Left colon (tissue), 2 donors: Measurements from ENCODE around the gene SETBP1. TPM values are rescaled to one million over a fixed set of nuclear protein-coding genes. Genes with fewer than 3 reads are reported as not detected.
A peak's percentile ranks its signal among the peaks of the same experiment; 100 is the strongest.

ENCODE experiments used
- ATAC-seq: fragments of 200-7000 bp; cut with Tn5 transposase; one replicate; pipeline ENCODE4 v1.9.1; 2020; ENCODE audit warnings: mild to moderate bottlenecking, moderate library complexity
- DNase-seq, 2 donors: peaks; one replicate each; pipeline ENCODE4 v3.0.0-alpha.2; 2020
- intact Hi-C, 2 donors: fragments of 100-400 bp; cut with DNase I in 1 of 2; cut with micrococcal nuclease in 1 of 2; formaldehyde crosslinking; loops; one replicate each; pipeline versions ENCODE4 v1.11.2 to v1.14.0; 2022; cut with DNase I, micrococcal nuclease
- total RNA-seq, 2 donors: library from RNA; stranded (reverse); fragmentation: NEBNext Ultra II Directional; extraction: Animal tissue kit (Norgen Biotek cat#: 25700); gene quantifications; one replicate each; pipeline ENCODE4 v1.2.1, GENCODE V29; 2021
- donor health status: DM: no; HTN: no; CAD: no.
- donor health status: DM: yes; HTN: yes; CAD: no.

The SETBP1 gene
- total RNA-seq, 2 donors from 2014 or later, result 10.2 to 21.2 TPM

DNA sequence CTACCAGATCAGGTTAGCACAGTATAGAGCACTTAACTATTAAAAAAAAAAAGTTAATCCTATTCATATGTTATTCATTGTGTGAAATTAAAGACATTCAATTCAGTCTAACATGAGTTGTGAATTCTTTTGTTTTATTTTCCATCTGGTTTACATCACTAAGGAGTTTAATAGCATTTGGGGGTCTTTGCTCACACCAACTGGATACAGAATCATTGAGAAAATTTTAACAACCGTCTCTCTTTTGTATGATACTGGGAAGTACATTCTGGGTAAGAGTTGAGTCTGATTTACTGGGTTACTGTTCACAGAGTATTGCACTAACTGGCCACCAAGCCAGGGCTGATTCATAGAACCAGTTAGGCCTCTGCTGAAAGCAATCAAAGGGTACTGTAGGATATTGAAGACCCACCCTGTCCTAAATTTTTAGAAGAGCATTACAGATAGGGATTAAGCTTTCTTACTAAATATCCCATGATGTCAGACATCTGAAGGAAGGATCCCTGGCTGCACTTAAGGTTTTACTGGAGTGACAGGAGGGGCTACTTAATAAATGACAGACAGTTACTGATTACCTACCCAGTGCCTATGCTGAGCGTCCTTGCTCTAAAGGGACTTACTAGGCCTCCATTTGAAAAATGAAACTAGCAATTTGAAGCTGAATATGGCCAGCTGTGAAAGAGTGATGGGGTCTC is 387.9 kb downstream of the SETBP1 start:
- ATAC-seq, result no peak
- DNase-seq, result no peak
- intact Hi-C loops, result no loop called here

GRCh38 chr18:45069546-45069945 is 388.9 kb downstream of the SETBP1 start:
- no peak for DNase-seq
- ATAC-seq, result no peak
- intact Hi-C loops, result no loop called here

DNA sequence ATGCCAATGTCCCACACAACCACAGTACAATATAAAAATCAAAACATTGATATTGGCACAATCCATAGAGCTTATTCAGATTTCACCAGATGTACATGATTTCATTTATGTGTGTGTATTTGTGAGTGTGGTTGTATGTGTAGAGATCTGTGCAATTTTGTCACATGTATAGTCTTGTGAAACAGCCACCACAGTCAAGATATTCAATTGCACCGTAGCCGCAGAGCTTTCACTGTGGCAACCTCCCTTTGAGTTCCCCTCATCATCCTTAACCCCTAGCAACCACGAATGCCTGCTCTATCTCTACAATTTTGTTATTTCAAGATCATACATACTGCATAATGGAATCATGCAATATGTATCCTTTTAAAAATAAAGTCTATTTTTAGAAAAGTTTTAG is 391.3 kb downstream of the SETBP1 start:
- ATAC-seq, result no peak

GRCh38 chr18:45073556-45073955 is 392.9 kb downstream of the SETBP1 start:
- DNase-seq (no peak), ATAC-seq (no peak)
- intact Hi-C loops, result no loop called here

More for the DNA sequence above, 391.3 kb downstream of the SETBP1 start:
- DNase-seq, result no peak
- intact Hi-C loops, result no loop called here

- DNase-seq, result no peak
- intact Hi-C loops, result no loop called here
- ATAC-seq, result no peak
These were observed 401.0 kb downstream of the SETBP1 start for GRCh38 chr18:45081566-45082181.

- intact Hi-C loops, result no loop called here
- DNase-seq, result no peak
- ATAC-seq, result no peak
These were observed 402.7 kb downstream of the SETBP1 start for GRCh38 chr18:45083226-45083855.

DNA sequence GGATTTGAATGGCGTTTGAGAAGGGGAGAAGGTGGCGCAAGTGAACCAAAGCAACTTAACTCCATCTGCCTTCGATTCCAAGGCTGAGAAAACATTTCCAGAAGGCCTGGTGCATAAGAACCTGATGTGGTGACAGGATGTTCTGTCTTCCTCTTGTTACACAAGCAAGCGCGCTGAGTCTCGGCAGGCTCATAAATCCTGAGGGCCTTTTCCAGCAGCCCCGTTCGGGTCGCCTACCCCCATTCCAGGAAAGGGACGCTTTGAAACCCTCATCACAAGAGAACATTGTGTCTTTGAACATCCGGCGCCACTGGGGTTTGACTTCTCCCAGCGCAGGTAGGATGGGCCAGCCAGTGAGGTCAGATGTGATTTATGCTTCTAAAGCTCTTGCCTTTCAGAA is 403.5 kb downstream of the SETBP1 start:
- intact Hi-C loops, result no loop called here
- ATAC-seq (no peak), DNase-seq (no peak)

- intact Hi-C loops, result no loop called here
- DNase-seq (no peak), ATAC-seq (no peak)
These were observed 405.4 kb downstream of the SETBP1 start for GRCh38 chr18:45085916-45086624.

GRCh38 chr18:45086777-45087176 is 406.1 kb downstream of the SETBP1 start:
- DNase-seq (no peak), ATAC-seq (no peak)
- intact Hi-C loops, result no loop called here

DNA sequence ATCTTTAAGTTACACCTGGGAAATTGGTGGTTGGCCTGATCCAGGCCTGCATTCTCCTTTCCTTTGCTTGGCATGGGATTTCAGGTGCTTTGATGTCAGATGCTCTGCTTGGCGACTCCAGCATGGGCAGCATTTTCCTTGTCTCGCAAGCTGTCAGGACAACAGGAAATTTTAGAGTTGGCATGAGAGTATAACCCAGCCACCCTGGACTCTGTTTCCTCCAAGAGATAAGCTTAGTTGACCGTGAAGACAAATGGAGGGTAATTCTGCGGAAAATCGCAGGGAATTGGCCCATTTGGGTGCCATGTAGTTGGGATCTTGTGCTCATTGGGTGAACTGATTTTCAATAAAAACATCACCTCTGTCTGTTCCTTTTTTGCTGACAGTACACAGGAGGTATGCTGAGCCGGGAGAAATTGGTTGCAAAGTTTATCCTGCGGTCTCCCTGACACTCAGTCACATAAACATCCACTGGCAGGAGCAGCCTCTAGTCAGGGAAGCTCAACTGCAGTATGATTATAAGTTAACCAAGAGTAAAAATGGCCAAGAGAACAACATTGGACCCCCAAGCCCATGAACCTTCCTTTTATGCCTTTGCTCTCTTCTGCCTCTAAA is 409.9 kb downstream of the SETBP1 start:
- ATAC-seq (no peak), DNase-seq (no peak)
- intact Hi-C loops, result no loop called here

- intact Hi-C loops, result no loop called here
- DNase-seq, result no peak
These were observed 419.8 kb downstream of the SETBP1 start for GRCh38 chr18:45100321-45101105.

DNA sequence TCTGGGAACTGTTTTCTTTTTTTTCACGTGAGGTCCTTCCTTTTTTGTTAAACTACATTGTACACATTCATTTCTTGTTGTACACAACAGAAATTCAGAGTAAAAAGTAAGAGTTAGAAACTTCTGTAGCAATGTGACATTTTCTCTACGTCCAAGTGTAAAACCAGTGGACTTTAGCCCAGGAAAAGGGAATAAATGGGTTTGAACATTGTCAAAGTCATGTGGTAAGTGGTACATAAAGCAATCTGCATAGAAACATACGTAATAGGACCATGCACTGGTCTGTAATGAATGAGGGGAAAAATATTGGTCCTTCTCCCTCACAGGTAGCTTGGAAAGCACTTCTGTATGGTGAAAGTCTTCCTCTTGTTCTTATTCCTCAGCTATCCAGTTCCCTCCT is 421.4 kb downstream of the SETBP1 start:
- ATAC-seq, result no peak
- intact Hi-C loops, result no loop called here
- no peak for DNase-seq

More at GRCh38 chr18:45100321-45101105, 419.8 kb downstream of the SETBP1 start:
- no peak for ATAC-seq

GRCh38 chr18:45102863-45103262 is 422.2 kb downstream of the SETBP1 start:
- DNase-seq (no peak), ATAC-seq (no peak)
- intact Hi-C loops, result no loop called here

DNA sequence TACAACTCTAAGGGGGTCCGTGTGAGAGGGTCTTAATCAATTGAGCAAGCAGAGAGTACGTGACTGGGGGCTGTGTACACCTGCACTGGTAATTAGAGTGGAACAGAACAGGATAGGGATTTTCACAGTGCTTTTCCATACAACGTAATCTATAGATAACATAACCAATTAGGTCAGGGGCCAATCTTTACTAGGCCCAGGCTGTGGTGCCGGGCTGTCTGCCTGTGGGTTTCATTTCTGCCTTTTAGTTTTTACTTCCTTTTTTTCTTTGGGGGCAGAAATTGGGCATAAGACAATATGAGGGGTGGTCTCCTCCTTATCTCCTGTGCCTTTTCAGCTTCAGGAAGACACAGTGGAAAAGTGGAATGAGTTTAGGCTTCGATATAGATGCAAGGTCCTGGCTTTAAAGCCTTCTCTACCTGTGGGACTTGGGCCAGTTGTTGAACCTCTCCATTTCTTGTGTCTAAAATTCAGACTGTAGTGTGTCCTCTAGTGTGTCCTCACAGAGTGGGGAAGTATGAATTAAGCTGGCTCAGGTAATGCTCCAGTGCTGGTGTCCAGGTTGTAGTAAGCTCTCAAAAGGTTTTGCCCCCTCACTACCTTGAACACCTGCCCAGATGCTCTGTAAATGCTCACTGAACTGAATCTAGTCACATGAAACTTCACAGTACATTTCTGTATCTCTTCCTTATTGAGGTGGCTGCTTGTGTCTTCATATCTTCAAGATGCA is 422.8 kb downstream of the SETBP1 start:
- intact Hi-C loops, result no loop called here
- ATAC-seq (no peak), DNase-seq (peak in 1 of 2 donors; percentile 11)

DNA sequence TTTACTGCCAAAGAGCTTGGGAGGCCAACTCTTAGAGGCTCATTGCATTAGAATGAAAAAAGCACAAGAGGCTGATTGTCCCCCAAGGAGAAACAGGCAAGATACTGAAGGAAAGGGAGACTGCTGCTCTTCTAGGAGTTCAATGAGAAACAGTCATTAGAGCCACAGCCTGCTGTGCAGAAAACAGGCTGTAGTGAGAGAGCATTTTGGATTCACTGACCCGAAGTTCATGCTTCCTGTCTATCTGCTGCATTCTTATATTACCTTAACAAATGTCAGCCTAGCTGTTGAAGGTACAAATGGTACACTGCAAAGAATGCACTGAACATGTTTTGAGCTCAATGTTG is 423.3 kb downstream of the SETBP1 start:
- DNase-seq, result no peak

GRCh38 chr18:45106331-45106774 is 425.7 kb downstream of the SETBP1 start:
- DNase-seq, result peak in 1 of 2 donors; percentile 7
- peak; percentile 42 for ATAC-seq
- intact Hi-C loops, result no loop called here

More for the DNA sequence above, 423.3 kb downstream of the SETBP1 start:
- no peak for ATAC-seq
- intact Hi-C loops, result no loop called here

DNA sequence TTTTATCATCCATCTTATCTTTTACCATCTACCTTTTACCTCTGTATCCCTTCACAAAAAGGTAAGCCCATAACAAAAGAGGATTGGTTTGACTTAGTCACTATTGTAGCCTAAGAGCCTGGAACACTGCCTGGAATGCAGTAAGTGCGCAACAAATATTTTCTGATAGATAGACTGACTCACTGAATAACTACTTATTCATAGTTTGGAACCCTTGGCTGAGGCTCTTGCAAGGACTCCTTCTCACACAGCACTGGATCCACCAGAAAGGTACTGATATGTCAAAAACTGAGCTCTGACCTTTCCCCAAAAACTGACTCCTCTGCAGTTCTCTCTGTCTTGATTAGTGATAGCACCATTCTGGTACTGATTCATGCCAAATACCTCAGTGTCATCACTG is 426.7 kb downstream of the SETBP1 start:
- intact Hi-C loops, result no loop called here
- ATAC-seq, result no peak

DNA sequence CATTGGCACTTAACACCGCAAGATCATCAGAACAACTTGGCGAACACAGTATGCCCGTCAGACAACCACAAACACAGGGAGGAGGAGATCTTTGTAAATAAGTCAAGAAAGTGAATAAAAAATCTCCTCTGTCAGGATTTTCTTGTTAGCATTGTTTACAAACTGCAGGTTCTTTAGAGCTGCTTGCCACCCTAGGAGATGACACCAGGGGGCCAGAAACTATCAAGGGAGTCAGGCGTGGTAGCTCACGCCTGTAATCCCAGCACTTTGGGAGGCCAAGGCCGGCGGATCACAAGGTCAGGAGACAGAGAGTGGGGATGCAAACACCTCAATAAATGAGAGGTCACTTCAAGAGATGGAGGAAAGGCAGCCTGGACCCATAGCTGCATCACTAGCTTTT is 428.1 kb downstream of the SETBP1 start:
- intact Hi-C loops, result no loop called here
- DNase-seq, result no peak
- ATAC-seq, result no peak

More for the DNA sequence above, 426.7 kb downstream of the SETBP1 start:
- no peak for DNase-seq
